Panc1 (cell line): ENCODE data around the gene CAPN3.

Experiments
- POLR2AphosphoS5 ChIP-seq: IDR thresholded peaks from 2 replicates; pipeline ENCODE4 v1.6.1; 2012; ENCODE audit warnings: mild to moderate bottlenecking, low read depth, low read length, moderate library complexity
- SIN3A ChIP-seq: IDR thresholded peaks from 2 replicates; pipeline ENCODE4 v1.6.1; 2012; ENCODE audit warnings: low read depth, mild to moderate bottlenecking, low read length, moderate library complexity, borderline replicate concordance; ENCODE audit not compliant: insufficient read depth
- TF ChIP-seq, protein P1 (sequence below): fragments of 450-650 bp; IDR thresholded peaks from 2 replicates; pipeline ENCODE4 v1.5.1; 2017; ENCODE audit warnings: mild to moderate bottlenecking
- TF ChIP-seq, protein P2 (sequence below), 2 experiments: IDR thresholded peaks; 2 replicates each; pipeline ENCODE4 v1.6.1; 2011 to 2012; ENCODE audit warnings: low read depth in 2 of 2, control low read depth in 1 of 2, low read length in 1 of 2, mild to moderate bottlenecking in 1 of 2, moderate library complexity in 1 of 2; ENCODE audit not compliant: insufficient read depth in 1 of 2

DNA sequence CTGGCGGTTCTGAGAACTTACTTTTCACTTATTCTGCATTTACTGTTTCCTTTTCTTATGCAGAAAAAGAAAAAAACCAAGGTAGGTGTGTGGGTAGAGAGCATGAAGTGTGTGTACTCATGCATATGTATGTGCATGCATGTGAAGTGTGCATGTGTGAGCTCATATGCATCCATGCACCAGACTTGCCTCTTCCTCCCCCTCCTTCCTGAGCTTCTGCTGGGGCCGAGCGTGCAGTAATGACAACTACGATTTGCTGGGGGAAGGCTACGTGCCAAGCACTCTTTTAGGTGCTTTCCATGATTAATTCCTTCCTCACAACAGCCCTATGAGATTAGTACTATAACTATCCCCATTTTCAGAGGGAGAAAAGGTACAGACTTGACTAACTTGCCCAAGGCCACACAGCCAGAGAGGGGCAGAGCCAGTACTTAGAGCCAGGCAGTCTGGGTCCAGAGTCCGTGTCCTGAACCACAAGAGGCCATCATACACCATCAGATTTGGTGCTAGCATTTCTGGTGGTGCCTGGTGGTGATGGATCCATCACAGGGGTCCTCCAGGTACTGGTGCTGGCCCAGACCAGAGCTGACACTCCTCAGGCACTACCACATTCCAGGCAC is 46.7 kb downstream of the CAPN3 start:
- TF ChIP-seq, protein P1, sequence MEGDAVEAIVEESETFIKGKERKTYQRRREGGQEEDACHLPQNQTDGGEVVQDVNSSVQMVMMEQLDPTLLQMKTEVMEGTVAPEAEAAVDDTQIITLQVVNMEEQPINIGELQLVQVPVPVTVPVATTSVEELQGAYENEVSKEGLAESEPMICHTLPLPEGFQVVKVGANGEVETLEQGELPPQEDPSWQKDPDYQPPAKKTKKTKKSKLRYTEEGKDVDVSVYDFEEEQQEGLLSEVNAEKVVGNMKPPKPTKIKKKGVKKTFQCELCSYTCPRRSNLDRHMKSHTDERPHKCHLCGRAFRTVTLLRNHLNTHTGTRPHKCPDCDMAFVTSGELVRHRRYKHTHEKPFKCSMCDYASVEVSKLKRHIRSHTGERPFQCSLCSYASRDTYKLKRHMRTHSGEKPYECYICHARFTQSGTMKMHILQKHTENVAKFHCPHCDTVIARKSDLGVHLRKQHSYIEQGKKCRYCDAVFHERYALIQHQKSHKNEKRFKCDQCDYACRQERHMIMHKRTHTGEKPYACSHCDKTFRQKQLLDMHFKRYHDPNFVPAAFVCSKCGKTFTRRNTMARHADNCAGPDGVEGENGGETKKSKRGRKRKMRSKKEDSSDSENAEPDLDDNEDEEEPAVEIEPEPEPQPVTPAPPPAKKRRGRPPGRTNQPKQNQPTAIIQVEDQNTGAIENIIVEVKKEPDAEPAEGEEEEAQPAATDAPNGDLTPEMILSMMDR: no peak
- TF ChIP-seq, protein P2, sequence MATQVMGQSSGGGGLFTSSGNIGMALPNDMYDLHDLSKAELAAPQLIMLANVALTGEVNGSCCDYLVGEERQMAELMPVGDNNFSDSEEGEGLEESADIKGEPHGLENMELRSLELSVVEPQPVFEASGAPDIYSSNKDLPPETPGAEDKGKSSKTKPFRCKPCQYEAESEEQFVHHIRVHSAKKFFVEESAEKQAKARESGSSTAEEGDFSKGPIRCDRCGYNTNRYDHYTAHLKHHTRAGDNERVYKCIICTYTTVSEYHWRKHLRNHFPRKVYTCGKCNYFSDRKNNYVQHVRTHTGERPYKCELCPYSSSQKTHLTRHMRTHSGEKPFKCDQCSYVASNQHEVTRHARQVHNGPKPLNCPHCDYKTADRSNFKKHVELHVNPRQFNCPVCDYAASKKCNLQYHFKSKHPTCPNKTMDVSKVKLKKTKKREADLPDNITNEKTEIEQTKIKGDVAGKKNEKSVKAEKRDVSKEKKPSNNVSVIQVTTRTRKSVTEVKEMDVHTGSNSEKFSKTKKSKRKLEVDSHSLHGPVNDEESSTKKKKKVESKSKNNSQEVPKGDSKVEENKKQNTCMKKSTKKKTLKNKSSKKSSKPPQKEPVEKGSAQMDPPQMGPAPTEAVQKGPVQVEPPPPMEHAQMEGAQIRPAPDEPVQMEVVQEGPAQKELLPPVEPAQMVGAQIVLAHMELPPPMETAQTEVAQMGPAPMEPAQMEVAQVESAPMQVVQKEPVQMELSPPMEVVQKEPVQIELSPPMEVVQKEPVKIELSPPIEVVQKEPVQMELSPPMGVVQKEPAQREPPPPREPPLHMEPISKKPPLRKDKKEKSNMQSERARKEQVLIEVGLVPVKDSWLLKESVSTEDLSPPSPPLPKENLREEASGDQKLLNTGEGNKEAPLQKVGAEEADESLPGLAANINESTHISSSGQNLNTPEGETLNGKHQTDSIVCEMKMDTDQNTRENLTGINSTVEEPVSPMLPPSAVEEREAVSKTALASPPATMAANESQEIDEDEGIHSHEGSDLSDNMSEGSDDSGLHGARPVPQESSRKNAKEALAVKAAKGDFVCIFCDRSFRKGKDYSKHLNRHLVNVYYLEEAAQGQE (IDR thresholded peaks at IDR 0.05; ENCODE audit: insufficient read depth in 1 of 2, low read depth in 2 of 2, low read length in 1 of 2): no peak
- TF ChIP-seq SIN3A (no peak), POLR2AphosphoS5 (no peak)
